ENCODE measurements around the gene DTNBP1. TPM values are rescaled to one million over a fixed set of nuclear protein-coding genes. Genes with fewer than 3 reads are reported as not detected.
A peak's percentile ranks its signal among the peaks of the same experiment; 100 is the strongest.

DTNBP1 gene
- total and polyA plus RNA-seq, 2 donors (not counting 1 experiment from before 2014, with no cell fraction given) = 9.9 to 13.6 TPM

- TF ChIP-seq EZH2 (IDR thresholded peaks at IDR 0.05; ENCODE audit: low read length, missing control alignments) (no peak), CTCF (conservative IDR thresholded peaks at IDR 0.05 in 1 of 2, IDR thresholded peaks at IDR 0.05 in 1 of 2; ENCODE audit: low read depth in 1 of 2, low read length in 2 of 2) (no peak)
- H3K36me3 ChIP-seq (ENCODE audit: control insufficient read depth, insufficient read depth, low read length) = no peaks in the 10 kb centered on the region
- H3K79me2 ChIP-seq (ENCODE audit: control insufficient read depth, insufficient read depth, low read length) = no peaks in the 10 kb centered on the region
- no peak overlapping the region for H3K27ac ChIP-seq (ENCODE audit: insufficient read depth, low read length)
- H3K4me1 ChIP-seq (ENCODE audit: control insufficient read depth, extremely low read depth, insufficient read depth, low read length) = no peaks in the 10 kb centered on the region
- no peaks in the 10 kb centered on the region for H3K9me3 ChIP-seq (ENCODE audit: control insufficient read depth, insufficient read depth, low read depth, low read length)
- no peaks in the 10 kb centered on the region for H4K20me1 ChIP-seq (ENCODE audit: control insufficient read depth, extremely low read depth, insufficient read depth, low read length)
- no peak overlapping the region for H3K9ac ChIP-seq (ENCODE audit: insufficient read depth, low read length)
- DNase-seq (ENCODE audit: low read depth in 2 of 2) = peak in 1 of 2 donors; percentile 36
- H2AFZ ChIP-seq (ENCODE audit: low read length) = no peak overlapping the region
- H3K4me3 ChIP-seq (replicated peaks in 1 of 4; ENCODE audit: control extremely low read depth in 1 of 4, insufficient read depth in 1 of 4, low read depth in 3 of 4, low read length in 4 of 4) = no peak overlapping the region
- no peak overlapping the region for H3K4me2 ChIP-seq (ENCODE audit: extremely low read depth, insufficient read depth, low read length)
- no peaks in the 10 kb centered on the region for H3K27me3 ChIP-seq (ENCODE audit: control insufficient read depth, insufficient read depth, low read length)
Observed at GRCh38 chr6:15622045-15622740, 40.6 kb downstream of the DTNBP1 start.

GRCh38 chr6:15621203-15622044, 41.4 kb downstream of the DTNBP1 start:
- Histone ChIP-seq H3K36me3 (ENCODE audit: control insufficient read depth, insufficient read depth, low read length) (no peaks in the 10 kb centered on the region), H3K4me1 (ENCODE audit: control insufficient read depth, extremely low read depth, insufficient read depth, low read length) (no peaks in the 10 kb centered on the region), H3K4me3 (replicated peaks in 1 of 4; ENCODE audit: control extremely low read depth in 1 of 4, insufficient read depth in 1 of 4, low read depth in 3 of 4, low read length in 4 of 4) (no peak overlapping the region), H2AFZ (ENCODE audit: low read length) (peak overlapping the region; percentile 6), H3K4me2 (ENCODE audit: extremely low read depth, insufficient read depth, low read length) (no peak overlapping the region), H3K79me2 (ENCODE audit: control insufficient read depth, insufficient read depth, low read length) (no peaks in the 10 kb centered on the region), H3K27me3 (ENCODE audit: control insufficient read depth, insufficient read depth, low read length) (no peaks in the 10 kb centered on the region), H3K9me3 (ENCODE audit: control insufficient read depth, insufficient read depth, low read depth, low read length) (no peaks in the 10 kb centered on the region), H3K9ac (ENCODE audit: insufficient read depth, low read length) (no peak overlapping the region), H4K20me1 (ENCODE audit: control insufficient read depth, extremely low read depth, insufficient read depth, low read length) (no peaks in the 10 kb centered on the region), H3K27ac (ENCODE audit: insufficient read depth, low read length) (no peak overlapping the region)
- DNase-seq (ENCODE audit: low read depth in 2 of 2) = no peak
- no peak for TF ChIP-seq CTCF (conservative IDR thresholded peaks at IDR 0.05 in 1 of 2, IDR thresholded peaks at IDR 0.05 in 1 of 2; ENCODE audit: low read depth in 1 of 2, low read length in 2 of 2)
- no peak for TF ChIP-seq EZH2 (IDR thresholded peaks at IDR 0.05; ENCODE audit: low read length, missing control alignments)

- Histone ChIP-seq H3K27ac (ENCODE audit: insufficient read depth, low read length) (no peak overlapping the region), H3K79me2 (ENCODE audit: control insufficient read depth, insufficient read depth, low read length) (no peaks in the 10 kb centered on the region), H3K9me3 (ENCODE audit: control insufficient read depth, insufficient read depth, low read depth, low read length) (no peaks in the 10 kb centered on the region), H2AFZ (ENCODE audit: low read length) (no peak overlapping the region), H3K4me1 (ENCODE audit: control insufficient read depth, extremely low read depth, insufficient read depth, low read length) (no peaks in the 10 kb centered on the region), H3K4me2 (ENCODE audit: extremely low read depth, insufficient read depth, low read length) (no peak overlapping the region), H3K27me3 (ENCODE audit: control insufficient read depth, insufficient read depth, low read length) (no peaks in the 10 kb centered on the region), H3K9ac (ENCODE audit: insufficient read depth, low read length) (no peak overlapping the region), H4K20me1 (ENCODE audit: control insufficient read depth, extremely low read depth, insufficient read depth, low read length) (no peaks in the 10 kb centered on the region), H3K36me3 (ENCODE audit: control insufficient read depth, insufficient read depth, low read length) (no peaks in the 10 kb centered on the region), H3K4me3 (replicated peaks in 1 of 4; ENCODE audit: control extremely low read depth in 1 of 4, insufficient read depth in 1 of 4, low read depth in 3 of 4, low read length in 4 of 4) (no peak overlapping the region)
- DNase-seq (ENCODE audit: low read depth in 2 of 2) = no peak
- TF ChIP-seq CTCF (conservative IDR thresholded peaks at IDR 0.05 in 1 of 2, IDR thresholded peaks at IDR 0.05 in 1 of 2; ENCODE audit: low read depth in 1 of 2, low read length in 2 of 2) = no peak
- TF ChIP-seq EZH2 (IDR thresholded peaks at IDR 0.05; ENCODE audit: low read length, missing control alignments) = no peak
Observed at GRCh38 chr6:15620611-15621010, 42.2 kb downstream of the DTNBP1 start.
